Measurements from ENCODE around the gene ELL.

GRCh38 chr19:18474366-18474887 is 47.4 kb downstream of the ELL start:
- TF ChIP-seq CTCF (conservative IDR thresholded peaks at IDR 0.05 in 1 of 2, IDR thresholded peaks at IDR 0.05 in 1 of 2; ENCODE audit: extremely low read depth in 1 of 2, insufficient read depth in 1 of 2, low read depth in 1 of 2, low read length in 2 of 2) = no peak
- no peak for TF ChIP-seq EZH2 (IDR thresholded peaks at IDR 0.05; ENCODE audit: borderline replicate concordance, low read length)

Data from mammary epithelial cell (primary cell).